ENCODE results near the gene USH2A. TPM values are rescaled to one million over a fixed set of nuclear protein-coding genes. Genes with fewer than 3 reads are reported as not detected.

Gene USH2A
- total RNA-seq, 4 donors from 2014 or later: 0.08 to 0.18 TPM; not detected in 2

- Histone ChIP-seq H3K27me3 (no peaks in the 10 kb centered on the region), H3K36me3 (no peaks in the 10 kb centered on the region), H3K27ac (no peak overlapping the region), H3K9me3 (no peaks in the 10 kb centered on the region), H3K4me1 (no peaks in the 10 kb centered on the region), H3K4me3 (no peak overlapping the region)
- no peak for DNase-seq (ENCODE audit: low spot score in 2 of 2)
- 44% methylated on average over 3 of the region's 3 CpGs for WGBS
- TF ChIP-seq POLR2AphosphoS5 (IDR thresholded peaks at IDR 0.05) (no peak), POLR2A (IDR thresholded peaks at IDR 0.05) (no peak), CTCF (IDR thresholded peaks at IDR 0.05) (no peak), EP300 (IDR thresholded peaks at IDR 0.05) (no peak)
Measured at GRCh38 chr1:216248628-216249027, 174.6 kb downstream of the USH2A start.

- 56% methylated on average over 1 of the region's 1 CpG for WGBS
- Histone ChIP-seq H3K27ac (no peak overlapping the region), H3K27me3 (no peaks in the 10 kb centered on the region), H3K4me3 (no peak overlapping the region), H3K9me3 (no peaks in the 10 kb centered on the region), H3K36me3 (no peaks in the 10 kb centered on the region), H3K4me1 (no peaks in the 10 kb centered on the region)
- no peak for DNase-seq (ENCODE audit: low spot score in 2 of 2)
- TF ChIP-seq POLR2A (IDR thresholded peaks at IDR 0.05): no peak
- TF ChIP-seq EP300 (IDR thresholded peaks at IDR 0.05): no peak
- no peak for TF ChIP-seq CTCF (IDR thresholded peaks at IDR 0.05)
- no peak for TF ChIP-seq POLR2AphosphoS5 (IDR thresholded peaks at IDR 0.05)
Measured at GRCh38 chr1:216247937-216248336, 175.3 kb downstream of the USH2A start.

GRCh38 chr1:216246577-216247203 is 176.6 kb downstream of the USH2A start:
- TF ChIP-seq EP300 (IDR thresholded peaks at IDR 0.05) (no peak), POLR2A (IDR thresholded peaks at IDR 0.05) (no peak), CTCF (IDR thresholded peaks at IDR 0.05) (no peak), POLR2AphosphoS5 (IDR thresholded peaks at IDR 0.05) (no peak)
- Histone ChIP-seq H3K9me3 (no peaks in the 10 kb centered on the region), H3K27ac (no peak overlapping the region), H3K4me1 (no peaks in the 10 kb centered on the region), H3K36me3 (no peaks in the 10 kb centered on the region), H3K4me3 (no peak overlapping the region), H3K27me3 (no peaks in the 10 kb centered on the region)
- DNase-seq (ENCODE audit: low spot score in 2 of 2): no peak
- WGBS: 65% methylated on average over 4 of the region's 4 CpGs

GRCh38 chr1:216238844-216239243 is 184.4 kb downstream of the USH2A start:
- 71% methylated on average over 1 of the region's 1 CpG for WGBS
- TF ChIP-seq POLR2AphosphoS5 (IDR thresholded peaks at IDR 0.05): no peak
- no peak for TF ChIP-seq EP300 (IDR thresholded peaks at IDR 0.05)
- TF ChIP-seq POLR2A (IDR thresholded peaks at IDR 0.05): no peak
- no peak for TF ChIP-seq CTCF (IDR thresholded peaks at IDR 0.05)

GRCh38 chr1:216237927-216238542 is 185.2 kb downstream of the USH2A start:
- TF ChIP-seq CTCF (IDR thresholded peaks at IDR 0.05) (no peak), POLR2A (IDR thresholded peaks at IDR 0.05) (no peak), EP300 (IDR thresholded peaks at IDR 0.05) (no peak), POLR2AphosphoS5 (IDR thresholded peaks at IDR 0.05) (no peak)
- Histone ChIP-seq H3K36me3 (no peaks in the 10 kb centered on the region), H3K27me3 (no peaks in the 10 kb centered on the region), H3K9me3 (no peaks in the 10 kb centered on the region), H3K27ac (no peak overlapping the region), H3K4me1 (no peaks in the 10 kb centered on the region), H3K4me3 (no peak overlapping the region)
- 66% methylated on average over 3 of the region's 3 CpGs for WGBS
- DNase-seq (ENCODE audit: low spot score in 2 of 2): no peak

More at GRCh38 chr1:216238844-216239243, 184.4 kb downstream of the USH2A start:
- Histone ChIP-seq H3K27me3 (no peaks in the 10 kb centered on the region), H3K9me3 (no peaks in the 10 kb centered on the region), H3K27ac (no peak overlapping the region), H3K36me3 (no peaks in the 10 kb centered on the region), H3K4me3 (no peak overlapping the region), H3K4me1 (no peaks in the 10 kb centered on the region)
- no peak for DNase-seq (ENCODE audit: low spot score in 2 of 2)
